NCI-H345 (cell line): Measurements from ENCODE around the gene HSPB1.
"Not testable (repeated sequence)": the region's sequence is repeated elsewhere in the genome, so short reads cannot be mapped to it uniquely, and the experiment has no call there.

Experiments
- DNase-seq: peaks from one replicate; lab custom pipeline; 2025; lab: John Stamatoyannopoulos, UW

HSPB1 gene

DNA sequence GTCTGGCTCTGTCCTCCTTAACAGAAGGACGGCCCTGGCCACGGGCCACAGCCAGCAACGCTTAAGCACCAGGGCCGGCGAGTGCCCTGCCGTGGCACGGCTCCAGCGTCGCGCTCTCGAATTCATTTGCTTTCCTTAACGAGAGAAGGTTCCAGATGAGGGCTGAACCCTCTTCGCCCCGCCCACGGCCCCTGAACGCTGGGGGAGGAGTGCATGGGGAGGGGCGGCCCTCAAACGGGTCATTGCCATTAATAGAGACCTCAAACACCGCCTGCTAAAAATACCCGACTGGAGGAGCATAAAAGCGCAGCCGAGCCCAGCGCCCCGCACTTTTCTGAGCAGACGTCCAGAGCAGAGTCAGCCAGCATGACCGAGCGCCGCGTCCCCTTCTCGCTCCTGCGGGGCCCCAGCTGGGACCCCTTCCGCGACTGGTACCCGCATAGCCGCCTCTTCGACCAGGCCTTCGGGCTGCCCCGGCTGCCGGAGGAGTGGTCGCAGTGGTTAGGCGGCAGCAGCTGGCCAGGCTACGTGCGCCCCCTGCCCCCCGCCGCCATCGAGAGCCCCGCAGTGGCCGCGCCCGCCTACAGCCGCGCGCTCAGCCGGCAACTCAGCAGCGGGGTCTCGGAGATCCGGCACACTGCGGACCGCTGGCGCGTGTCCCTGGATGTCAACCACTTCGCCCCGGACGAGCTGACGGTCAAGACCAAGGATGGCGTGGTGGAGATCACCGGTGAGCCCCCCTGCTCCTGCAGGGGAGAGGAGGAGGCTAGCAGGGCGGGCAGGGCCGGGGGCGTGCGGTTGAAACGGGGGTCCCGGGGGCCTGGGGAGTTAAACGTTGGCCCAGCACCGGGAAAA lies at the start of gene HSPB1:
TSS of gene HSPB1 (plus strand) at position 327 of the 855 bp plus-strand sequence. CDS start at position 367, 40 bp downstream.
- DNase-seq, result peak; percentile 89

GRCh38 chr7:76254781-76255180 lies 47.7 kb upstream of the HSPB1 start:
- DNase-seq, result no peak

GRCh38 chr7:76257973-76258372 lies 44.5 kb upstream of the HSPB1 start:
- no peak for DNase-seq

DNA sequence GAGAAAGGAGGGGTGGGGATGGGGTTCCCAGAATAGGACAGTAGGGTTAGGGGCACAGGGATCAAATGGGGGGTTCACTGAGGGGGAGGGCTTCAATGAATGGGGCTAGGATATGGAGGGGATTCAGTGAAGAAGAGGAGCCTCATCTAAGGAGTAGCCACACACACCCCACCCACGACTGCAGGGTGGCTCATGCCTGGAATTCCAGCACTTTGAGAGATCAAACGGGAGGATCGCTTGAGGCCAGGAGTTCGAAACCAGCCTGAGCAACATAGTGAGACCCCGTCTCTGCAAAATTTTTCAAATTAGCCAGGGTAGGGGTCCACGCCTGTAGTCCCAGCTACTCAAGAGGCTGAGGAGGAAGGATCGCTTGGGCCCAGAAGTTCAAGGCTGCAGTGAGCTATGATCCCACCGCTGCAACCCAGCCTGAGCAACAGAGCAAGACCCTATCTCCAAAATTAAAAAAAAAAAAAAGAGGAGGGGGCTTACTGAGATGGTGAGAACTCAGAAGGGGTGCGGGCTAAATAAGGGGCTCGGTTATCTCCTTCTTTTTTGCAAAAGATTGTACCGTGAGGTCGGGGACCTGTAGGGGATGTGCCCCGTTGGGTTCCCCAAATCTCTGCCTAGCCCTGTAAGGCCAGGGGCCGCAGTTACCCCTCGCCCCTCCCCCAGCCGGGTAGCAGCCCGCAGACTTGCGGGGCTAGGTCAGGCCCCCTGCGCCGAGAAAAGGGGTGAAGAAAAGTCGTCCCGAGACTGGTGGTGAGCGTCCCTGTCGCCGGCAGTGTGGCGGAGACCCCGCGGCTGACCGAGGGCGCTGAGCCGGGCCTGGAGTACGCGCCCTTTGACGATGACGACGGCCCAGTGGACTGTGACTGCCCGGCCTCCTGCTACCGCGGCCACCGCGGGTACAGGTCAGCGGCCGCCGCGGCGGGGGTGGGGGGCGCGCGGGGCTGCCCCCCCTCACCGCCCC lies 43.1 kb upstream of the HSPB1 start:
- no peak for DNase-seq

DNA sequence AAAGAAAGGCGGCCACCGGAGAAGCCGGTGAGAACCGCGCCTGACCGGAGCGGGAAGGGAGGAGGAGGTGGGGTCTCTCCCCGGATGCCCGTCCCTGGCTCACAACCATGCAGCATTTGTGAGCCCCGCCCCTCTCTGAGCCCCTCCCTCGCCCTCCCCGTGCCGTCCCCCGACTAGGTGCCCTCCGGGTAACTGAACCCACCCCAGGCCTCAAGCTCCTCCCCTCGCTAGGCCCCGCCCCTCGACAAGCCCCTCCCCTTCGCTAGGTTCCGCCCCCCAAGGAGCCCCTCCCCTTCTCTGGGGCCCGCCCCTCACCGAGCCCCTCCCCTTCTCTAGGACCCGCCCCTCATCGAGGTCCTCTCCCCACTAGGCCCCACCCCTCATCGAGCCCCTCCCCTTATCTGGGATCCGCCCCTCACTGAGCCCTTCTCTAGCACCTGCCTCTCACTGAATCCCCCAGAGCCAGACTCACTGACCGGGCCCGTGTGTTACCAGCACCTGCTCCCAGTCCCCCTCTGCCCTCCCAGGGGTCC lies 42.2 kb upstream of the HSPB1 start:
- peak; percentile 78 for DNase-seq

GRCh38 chr7:76261329-76261728 lies 41.1 kb upstream of the HSPB1 start:
- no peak for DNase-seq

- no peak for DNase-seq
These were observed 40.5 kb upstream of the HSPB1 start for GRCh38 chr7:76261931-76262330.

GRCh38 chr7:76262683-76263402 lies 39.6 kb upstream of the HSPB1 start:
- DNase-seq, result peak; percentile 48

DNA sequence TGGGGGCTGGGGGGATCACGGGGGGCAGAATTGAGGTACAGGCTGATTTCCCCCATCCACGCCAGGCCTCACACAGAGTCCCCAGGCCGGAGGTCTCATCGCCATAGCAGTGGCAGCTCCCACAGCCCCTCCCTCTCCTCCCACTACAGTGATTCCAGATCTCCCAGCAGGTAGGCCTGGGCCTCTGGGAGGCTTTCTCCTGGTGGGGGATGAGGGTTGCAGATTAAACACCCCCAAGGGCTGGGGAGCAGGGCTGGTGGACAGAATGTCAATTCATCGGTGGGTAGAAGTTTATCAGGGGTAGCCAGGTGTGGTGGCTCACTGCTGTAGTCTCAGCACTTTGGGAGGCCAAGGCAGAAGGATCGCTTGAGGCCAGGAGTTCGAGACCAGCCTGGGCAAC lies 37.2 kb upstream of the HSPB1 start:
- DNase-seq, result no peak

DNA sequence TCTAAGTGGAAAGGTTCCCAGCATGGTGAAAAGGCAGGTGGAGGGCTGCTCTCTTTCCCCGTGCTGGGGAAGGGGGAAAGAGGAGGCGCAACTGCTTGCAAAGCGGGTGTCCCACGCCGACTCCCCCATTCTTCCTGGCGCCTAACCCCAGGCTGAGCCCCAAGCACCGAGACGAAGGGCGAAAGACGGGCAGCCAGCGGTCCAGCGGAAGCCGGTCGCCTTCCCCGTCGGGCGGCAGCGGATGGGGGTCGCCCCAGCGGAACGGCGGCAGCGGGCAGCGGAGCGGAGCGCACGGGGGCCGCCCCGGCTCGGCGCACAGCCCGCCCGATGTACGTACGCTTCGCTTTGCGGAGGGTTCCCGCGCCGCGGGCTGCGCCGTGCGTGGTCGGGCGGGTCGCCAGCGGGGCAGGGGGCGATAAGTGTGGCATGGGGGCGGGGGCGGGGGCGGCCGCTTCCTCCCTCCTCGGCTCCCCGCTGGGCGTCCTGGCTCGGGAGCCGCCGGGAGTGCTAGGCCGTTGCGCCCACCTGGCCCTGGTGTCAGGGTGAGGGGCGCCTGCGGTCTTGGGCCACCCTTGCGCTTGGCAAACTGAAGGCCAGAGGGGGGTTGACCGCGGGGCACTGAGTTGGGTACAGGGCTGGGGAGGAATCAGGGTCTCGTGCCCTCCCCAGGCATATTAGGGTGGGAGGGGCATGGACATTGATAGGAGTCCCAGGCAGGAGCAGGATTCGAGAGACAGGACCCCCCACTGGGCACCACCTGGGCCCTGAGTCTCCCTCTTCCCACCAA lies 35.2 kb upstream of the HSPB1 start:
- no peak for DNase-seq

- no peak for DNase-seq
These were observed 34.6 kb upstream of the HSPB1 start for GRCh38 chr7:76267894-76268183.

- no peak for DNase-seq
These were observed 34.1 kb upstream of the HSPB1 start for GRCh38 chr7:76268376-76268775.

- DNase-seq, result no peak
These were observed 32.6 kb upstream of the HSPB1 start for GRCh38 chr7:76269895-76270294.

- not testable (repeated sequence) for DNase-seq
These were observed 31.1 kb upstream of the HSPB1 start for GRCh38 chr7:76271384-76271783.

DNA sequence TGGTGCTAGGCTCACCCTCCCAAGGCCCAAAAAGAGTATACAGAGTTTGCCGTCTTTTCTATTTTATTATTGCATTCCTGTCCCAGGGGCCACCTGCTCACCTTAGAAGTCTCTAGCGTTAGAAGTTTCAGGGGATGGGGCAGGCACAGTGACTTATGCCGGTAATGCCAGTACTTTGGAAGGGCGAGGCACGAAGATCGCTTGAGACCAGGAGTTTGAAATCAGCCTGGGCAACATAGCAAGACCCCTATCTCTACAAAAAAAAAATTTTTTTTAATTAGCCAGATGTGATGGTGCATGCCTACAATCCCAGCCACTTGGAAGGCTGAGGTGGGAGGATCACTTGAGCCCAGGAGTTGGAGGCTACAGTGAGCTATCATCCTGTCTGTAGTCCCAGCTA lies 30.3 kb upstream of the HSPB1 start:
- DNase-seq, result no peak

GRCh38 chr7:76272851-76273497 lies 29.5 kb upstream of the HSPB1 start:
- peak; percentile 19 for DNase-seq

GRCh38 chr7:76273503-76273902 lies 29.0 kb upstream of the HSPB1 start:
- DNase-seq, result no peak

DNA sequence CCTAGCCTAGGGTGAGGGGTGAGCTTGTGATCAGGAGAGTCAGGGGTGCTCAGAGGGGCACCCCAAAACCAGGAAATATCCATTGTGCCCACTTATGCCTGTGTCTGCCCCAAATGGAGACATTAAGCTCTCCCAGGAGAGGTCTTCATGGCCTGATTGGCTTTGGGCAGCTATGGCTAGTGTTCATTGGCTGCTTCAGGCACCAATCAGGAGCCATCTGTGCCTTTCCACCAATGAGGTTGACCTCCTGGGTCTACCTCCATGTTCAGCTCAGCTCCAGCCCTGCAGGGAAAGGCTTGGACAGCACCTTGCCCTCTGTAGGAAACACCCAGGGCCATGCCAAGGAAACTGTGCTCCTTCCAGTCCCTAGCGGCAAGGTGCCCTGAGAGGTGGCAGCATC lies 23.9 kb upstream of the HSPB1 start:
- no peak for DNase-seq

DNA sequence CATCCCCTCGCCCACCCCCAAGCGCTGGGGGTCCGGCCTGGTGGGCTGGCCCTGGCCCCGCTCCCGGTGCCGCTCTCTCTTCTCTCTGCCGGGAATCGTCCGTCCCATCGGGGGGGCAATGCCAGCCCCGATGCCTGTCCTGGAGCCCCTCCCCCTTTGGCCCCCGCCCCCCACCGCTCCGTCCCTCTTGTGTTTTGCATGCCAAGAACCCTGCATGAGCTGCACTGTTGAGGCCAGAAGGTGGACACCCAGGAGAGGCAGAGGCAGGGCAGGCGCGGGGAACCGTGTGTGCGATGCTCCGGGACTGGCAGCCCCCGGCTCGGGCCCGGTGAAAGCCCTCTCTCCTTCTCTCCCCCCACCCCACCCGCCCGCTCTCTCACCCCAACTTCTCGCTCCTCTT lies 22.1 kb upstream of the HSPB1 start:
- no peak for DNase-seq

- no peak for DNase-seq
These were observed 21.3 kb upstream of the HSPB1 start for GRCh38 chr7:76281006-76281705.
